ENCODE measurements around the gene SLC2A4.

The SLC2A4 gene

GRCh38 chr17:7279448-7279847 is 2.1 kb upstream of the SLC2A4 start:
- DNase-seq (ENCODE audit: low read depth), result no peak

DNA sequence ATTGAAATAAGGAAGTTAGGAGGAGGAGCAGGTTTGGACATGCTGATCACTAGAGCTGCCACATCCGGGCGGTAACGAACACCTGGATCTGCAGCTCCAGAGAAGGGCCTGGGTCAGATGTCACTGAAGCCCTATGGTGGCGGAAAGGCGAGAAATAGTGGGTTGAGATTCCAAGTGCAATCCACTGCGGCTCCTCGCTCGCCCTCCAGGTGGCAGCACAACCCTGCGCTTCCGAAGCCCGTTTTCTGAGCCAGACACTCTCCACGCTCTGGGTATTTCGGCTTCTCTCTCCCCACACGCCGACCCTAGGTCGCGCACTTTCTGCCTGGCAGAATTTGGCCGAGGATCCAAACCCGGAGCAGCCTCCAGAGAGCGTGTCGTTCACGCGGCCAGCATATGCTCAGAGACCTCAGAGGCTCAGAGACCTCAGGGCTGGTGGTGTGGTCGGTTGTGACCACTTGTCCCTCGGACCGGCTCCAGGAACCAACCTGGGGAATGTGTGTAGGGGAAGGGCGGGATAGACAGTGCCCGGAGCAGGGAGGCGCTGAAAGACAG is 922 bp upstream of the SLC2A4 start:
- peak; percentile 84 for DNase-seq (ENCODE audit: low read depth)

DNA sequence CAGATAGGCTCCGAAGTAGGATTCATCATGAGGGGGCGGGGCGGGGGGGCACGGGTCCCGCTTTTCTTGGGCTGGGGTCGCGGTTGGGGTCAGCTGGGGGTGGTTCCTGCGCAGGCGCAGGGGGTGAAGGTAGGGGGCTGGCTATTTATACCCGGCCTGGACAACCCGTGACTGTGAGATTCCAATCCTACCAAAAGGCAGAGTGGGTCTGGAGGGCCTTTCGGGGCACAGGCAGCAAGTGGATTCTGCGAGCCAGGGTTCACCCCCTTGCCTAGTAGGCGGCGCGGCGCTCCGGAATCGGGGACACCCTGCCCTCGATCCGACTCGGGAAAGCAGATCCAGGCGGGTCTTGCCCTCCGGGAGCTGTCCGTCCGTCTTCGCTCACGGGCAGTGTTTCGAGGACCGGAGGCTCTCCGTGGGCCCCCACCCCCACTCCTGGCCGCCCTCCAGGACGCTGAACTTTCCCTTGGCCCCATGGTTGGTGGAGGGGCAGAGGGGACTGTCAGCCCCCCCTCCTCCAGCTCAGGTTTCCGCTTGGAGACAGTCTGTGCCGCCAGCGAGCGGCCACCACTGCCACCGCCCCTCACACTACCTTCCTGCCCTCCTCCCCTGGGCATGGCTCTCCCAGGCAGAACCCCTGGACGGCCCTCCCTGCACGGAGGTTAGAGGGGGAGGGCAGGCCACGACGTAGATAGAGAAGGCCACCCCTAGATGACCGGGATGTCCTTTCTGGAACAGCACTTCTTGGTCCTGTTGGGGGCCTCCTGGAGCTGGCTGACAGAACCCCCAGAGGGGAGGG is 634 bp downstream of the SLC2A4 start:
- no peak for DNase-seq (ENCODE audit: low read depth)

- no peak for DNase-seq (ENCODE audit: low read depth)
Measured at GRCh38 chr17:7282752-7283321, 1.3 kb downstream of the SLC2A4 start.

GRCh38 chr17:7283471-7284216 is 2.1 kb downstream of the SLC2A4 start:
- DNase-seq (ENCODE audit: low read depth), result no peak

DNA sequence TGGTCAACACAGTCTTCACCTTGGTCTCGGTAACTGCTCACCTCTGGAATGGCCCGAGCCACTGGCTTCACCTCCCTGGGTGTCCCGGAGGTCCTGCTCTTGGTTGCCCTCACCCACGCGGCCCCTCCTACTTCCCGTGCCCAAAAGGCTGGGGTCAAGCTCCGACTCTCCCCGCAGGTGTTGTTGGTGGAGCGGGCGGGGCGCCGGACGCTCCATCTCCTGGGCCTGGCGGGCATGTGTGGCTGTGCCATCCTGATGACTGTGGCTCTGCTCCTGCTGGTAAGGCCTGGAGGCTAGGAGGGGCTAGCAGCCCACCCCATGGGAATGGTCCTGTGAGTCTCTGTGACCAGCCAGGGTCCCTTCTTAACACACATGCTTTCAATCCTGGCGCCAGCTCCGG is 3.4 kb downstream of the SLC2A4 start:
- no peak for DNase-seq (ENCODE audit: low read depth)

GRCh38 chr17:7285679-7286078 is 4.2 kb downstream of the SLC2A4 start:
- no peak for DNase-seq (ENCODE audit: low read depth)

GRCh38 chr17:7289256-7290032 is 7.9 kb downstream of the SLC2A4 start:
- DNase-seq (ENCODE audit: low read depth), result no peak

GRCh38 chr17:7290166-7290565 is 8.6 kb downstream of the SLC2A4 start:
- no peak for DNase-seq (ENCODE audit: low read depth)

DNA sequence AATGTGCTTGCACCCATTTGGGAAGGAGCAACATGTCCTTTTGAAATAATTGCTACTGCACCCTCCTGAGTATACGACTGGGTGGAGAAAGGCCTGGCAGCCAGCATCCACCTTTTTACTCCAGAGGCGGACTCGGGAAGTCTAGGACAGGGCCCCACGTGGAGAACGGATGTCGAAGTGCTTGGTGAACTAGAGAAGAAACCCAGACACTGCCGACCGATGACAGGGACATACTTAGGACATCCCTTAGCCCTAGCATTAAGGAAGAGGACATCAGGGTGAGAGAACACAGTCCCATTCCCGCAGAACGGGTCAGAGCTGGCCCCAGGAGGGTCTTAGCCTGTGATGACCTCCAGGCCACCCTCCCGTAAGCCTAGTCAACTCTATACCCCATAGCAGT is 9.2 kb downstream of the SLC2A4 start:
- no peak for DNase-seq (ENCODE audit: low read depth)

DNA sequence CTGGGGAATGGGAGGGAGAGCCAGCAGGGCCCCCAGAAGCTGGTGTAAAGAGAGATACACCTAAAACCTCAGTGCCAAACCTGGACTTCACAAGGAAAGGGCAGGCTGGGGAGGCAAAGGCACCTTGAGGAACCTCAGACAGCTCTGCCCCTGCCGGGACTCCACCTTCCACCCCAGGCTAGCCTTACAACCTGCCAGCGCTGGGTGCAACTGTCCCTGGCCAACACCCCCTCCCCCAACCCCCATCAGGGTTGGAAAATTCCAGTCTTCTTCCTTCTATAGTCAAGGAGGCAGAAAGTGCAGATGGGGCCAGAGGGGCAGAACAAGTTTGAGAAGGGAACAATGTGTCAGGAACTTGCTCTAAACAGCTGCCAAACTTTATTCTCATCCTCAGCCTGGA is 10.7 kb downstream of the SLC2A4 start:
- no peak for DNase-seq (ENCODE audit: low read depth)

- DNase-seq (ENCODE audit: low read depth), result no peak
Measured at GRCh38 chr17:7292729-7293128, 11.2 kb downstream of the SLC2A4 start.

- no peak for DNase-seq (ENCODE audit: low read depth)
Measured at GRCh38 chr17:7293159-7293558, 11.6 kb downstream of the SLC2A4 start.

- no peak for DNase-seq (ENCODE audit: low read depth)
Measured at GRCh38 chr17:7293816-7294613, 12.5 kb downstream of the SLC2A4 start.

DNA sequence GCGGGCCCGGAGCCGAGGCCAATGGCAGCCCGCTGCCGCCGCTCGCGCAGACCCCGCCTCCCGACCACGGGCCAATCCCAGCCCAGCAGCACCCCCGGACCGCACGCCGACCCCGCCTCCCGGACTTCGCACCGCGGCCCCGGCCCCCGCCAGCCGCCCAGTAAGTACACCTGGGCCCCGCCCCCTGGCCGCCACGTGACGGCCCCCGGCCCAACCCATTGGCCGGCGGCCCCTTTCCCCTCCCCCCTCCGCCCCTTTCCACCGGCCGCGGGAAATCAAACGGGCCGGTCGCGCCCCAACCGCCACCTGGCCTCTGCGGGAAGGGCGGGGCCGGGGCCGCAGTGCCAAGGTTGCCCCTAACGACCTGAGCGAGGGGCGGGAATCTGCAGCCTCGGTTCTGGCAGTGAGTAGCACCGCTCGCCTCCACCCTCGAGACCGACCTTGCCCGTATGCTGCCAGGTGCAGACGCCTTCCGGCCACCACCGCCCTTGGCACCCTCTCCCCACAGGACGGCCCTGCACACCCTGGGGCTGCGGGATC is 13.2 kb downstream of the SLC2A4 start, which contains the start of gene YBX2:
Gene YBX2, minus strand, starts transcription at position 26 of the 540 bp plus-strand sequence. CDS start 139 bp downstream, outside the sequence.
- DNase-seq (ENCODE audit: low read depth), result peak; percentile 55

DNA sequence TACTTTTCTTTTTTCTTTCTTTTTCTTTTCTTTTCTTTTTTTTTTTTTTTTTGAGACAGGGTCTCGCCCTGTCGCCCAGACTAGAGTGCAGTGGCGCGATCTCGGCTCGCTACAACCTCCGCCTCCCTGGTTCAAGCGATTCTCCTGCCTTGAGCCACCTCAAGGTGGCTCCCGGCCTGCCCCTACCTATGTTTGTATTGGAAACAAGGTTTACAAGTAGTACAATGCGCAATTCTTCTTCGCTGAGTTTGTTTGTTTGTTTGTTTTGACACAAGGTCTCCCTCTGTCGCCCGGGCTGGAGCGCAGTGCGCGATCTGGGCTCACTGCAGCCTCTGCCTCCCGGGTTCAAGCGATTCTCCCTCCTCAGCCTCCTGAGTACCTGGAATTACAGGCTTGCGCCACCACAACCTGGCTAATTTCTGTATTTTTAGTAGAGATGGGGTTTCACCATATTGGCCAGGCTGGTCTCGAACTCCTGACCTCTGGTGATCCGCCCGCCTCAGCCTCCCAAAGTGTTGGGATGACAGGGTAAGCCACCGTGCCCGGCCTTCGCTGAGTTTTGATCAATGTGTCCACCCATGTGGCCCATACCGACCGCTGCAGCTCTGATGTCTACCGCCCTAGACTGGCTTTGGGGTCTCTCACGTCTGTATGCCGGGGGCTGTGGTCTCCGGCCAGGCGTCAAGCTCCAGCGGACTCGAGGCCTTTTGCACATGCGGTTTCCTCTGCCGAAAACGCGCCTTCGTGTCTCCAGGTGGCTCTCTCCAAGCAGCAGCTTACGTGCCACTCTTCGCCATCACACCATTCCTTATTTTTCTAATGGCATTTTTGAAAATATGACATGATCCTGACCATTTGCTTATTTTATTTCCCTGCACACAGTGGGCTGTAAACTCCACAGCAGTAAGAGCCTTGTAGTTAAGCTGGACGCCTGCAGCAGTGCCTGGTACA is 14.0 kb downstream of the SLC2A4 start:
- no peak for DNase-seq (ENCODE audit: low read depth)

DNA sequence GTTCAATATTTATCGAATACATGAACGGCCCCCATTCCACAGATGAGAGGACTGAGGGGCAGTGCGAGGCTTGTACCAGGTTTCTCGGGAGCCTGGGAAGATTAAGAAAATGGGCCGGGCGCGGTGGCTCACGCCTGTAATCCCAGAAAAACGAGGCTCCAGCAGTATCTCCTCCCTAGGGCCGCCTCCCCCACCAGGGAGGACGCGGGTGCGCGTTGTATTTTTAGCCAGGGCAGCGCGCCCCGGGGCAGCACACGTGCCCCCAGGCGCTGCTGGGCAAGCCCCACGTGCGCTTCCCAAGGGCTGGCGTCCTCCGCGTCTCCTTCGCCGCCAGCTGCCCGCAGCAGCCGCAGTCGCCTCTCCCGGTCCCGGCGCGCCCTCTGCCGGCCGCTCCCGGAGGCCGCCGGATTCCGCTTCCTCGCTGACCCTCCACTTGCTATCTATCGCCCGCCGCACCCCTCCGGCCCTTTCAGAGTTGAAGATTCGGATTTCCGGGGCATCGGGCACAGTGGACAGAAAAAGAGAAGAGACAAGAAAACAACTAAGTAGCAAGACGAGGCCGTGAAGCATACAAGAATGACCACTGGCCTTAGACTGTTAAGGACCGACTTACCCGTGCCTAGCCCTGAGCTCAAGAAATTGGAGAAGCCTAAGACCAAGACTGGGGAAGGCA is 14.8 kb downstream of the SLC2A4 start:
- DNase-seq (ENCODE audit: low read depth), result peak; percentile 59

GRCh38 chr17:7304179-7304578 is 22.7 kb downstream of the SLC2A4 start:
- no peak for DNase-seq (ENCODE audit: low read depth)

Data from activated T-cell treated with anti-CD3 and anti-CD28 coated beads for 1 hour (primary cell).